ENCODE results near the gene SSU72.

DNA sequence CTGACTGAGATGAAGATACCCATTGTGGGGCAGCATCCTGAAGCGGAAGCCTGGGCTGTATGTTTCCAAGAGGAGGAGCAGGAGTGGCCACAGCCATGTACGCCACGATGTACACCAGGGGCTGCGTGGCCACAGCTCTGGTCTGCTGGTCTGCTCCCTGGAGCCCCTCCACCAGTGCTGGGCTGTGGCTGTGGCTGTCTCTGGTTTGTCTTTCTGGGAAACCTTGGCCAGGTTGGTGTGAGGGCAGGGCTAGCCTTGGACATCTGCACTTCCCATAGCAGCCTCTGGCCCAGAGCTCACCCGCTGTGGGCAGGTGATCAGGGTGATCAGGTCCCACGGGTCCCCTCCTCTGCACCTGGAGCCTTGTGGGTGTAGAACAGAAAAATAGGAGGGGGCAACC is 43.3 kb upstream of the SSU72 start:
- TF ChIP-seq CTCF (conservative IDR thresholded peaks at IDR 0.05) (no peak), EZH2 (IDR thresholded peaks at IDR 0.05; ENCODE audit: low read depth) (no peak)
